Activated CD4-positive, alpha-beta memory T cell treated with anti-CD3 and anti-CD28 coated beads, Interleukin-2, amount 10 ng/mL, durations not matched to agents 7 days and 5 days (primary cell): ENCODE measurements around the gene ATXN7L1. TPM values are rescaled to one million over a fixed set of nuclear protein-coding genes. Genes with fewer than 3 reads are reported as not detected.

Experiments used
- CTCF ChIA-PET: fragments of 350-600 bp; sonication (Branson Sonifier 250); formaldehyde crosslinking; loops from one replicate; lab custom pipeline; 2021; ENCODE audit warnings: antibody characterized with exemption, inconsistent platforms; lab: Charles Lee
- POLR2A ChIA-PET: fragments of 350-600 bp; sonication (Branson Sonifier 250); formaldehyde crosslinking; loops from one replicate; lab custom pipeline; 2021; ENCODE audit warnings: antibody characterized with exemption; lab: Charles Lee
- DNase-seq: peaks from one replicate; pipeline ENCODE4 v3.0.0-alpha.2; 2020
- H3K27ac Mint-ChIP-seq: one replicate; pipeline ENCODE4 v1.8.0; 2021; ENCODE audit warnings: mild to moderate bottlenecking, mixed read lengths
- H3K27me3 Mint-ChIP-seq: one replicate; pipeline ENCODE4 v1.8.0; 2021; ENCODE audit warnings: mixed read lengths
- H3K36me3 Mint-ChIP-seq: one replicate; pipeline ENCODE4 v1.8.0; 2021; ENCODE audit warnings: low read depth, mixed read lengths
- H3K4me1 Mint-ChIP-seq: one replicate; pipeline ENCODE4 v1.8.0; 2021; ENCODE audit warnings: mixed read lengths
- H3K4me3 Mint-ChIP-seq: one replicate; pipeline ENCODE4 v1.8.0; 2021; ENCODE audit warnings: mild to moderate bottlenecking, mixed read lengths
- H3K9me3 Mint-ChIP-seq: one replicate; pipeline ENCODE4 v1.8.0; 2021; ENCODE audit warnings: mixed read lengths
- total RNA-seq, 2 experiments: library from RNA; stranded (reverse); gene quantifications; one replicate each; pipeline ENCODE4 v1.2.3, GENCODE V29; 2021

The ATXN7L1 gene
- total RNA-seq, 2 experiments from 2014 or later: 27.1 to 28.1 TPM

- Mint-ChIP-seq H3K27me3 (no peaks in the 10 kb centered on the region), H3K4me3 (no peak overlapping the region), H3K36me3 (peaks cover 33% of the 10 kb centered on the region), H3K9me3 (no peaks in the 10 kb centered on the region), H3K27ac (no peak overlapping the region), H3K4me1 (no peaks in the 10 kb centered on the region)
- CTCF ChIA-PET: no interaction called here
- no peak for DNase-seq
- POLR2A ChIA-PET: no interaction called here
Observed at GRCh38 chr7:105640956-105641810, 235.2 kb downstream of the ATXN7L1 start.

DNA sequence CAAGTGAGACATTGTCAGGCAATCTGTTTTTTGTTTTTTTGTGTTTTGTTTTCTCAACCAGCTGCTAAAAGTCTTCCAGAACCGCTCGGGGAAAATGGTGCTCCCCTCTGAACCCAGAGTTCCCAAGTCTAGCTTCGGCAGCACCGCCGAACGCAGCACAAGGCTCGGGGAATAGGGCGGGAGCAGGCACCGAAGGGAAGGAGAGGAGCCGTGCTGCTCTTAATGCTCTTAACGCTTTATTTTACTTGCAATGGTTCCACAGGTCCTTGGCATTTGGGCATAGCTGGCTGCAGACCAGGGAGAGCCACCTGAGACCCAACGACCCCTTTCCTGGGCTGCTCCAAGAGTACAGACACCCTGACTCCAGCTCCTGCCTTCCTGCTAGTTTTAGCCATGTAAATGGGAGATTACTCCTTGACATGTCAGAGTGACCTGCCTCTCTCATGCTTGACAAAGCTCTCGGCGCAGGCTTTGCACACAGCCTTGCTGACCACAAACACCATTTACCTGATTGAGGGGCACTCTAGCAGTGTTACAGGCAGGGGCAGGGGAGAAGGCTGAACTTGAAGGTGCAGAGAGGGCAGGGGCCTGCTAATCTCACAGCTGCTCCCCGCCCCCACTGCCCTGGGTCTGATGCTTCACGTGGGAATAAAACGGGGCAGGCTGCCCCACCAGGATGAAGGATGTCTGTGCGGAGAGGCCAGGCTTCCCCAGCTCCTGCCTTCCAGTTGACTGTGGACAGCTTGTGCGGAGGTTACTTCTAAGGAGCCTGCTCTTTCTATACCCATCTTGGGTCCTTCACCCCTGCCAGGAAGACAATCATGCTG is 236.5 kb downstream of the ATXN7L1 start:
- H3K4me1 Mint-ChIP-seq: no peaks in the 10 kb centered on the region
- no peak for DNase-seq
- H3K4me3 Mint-ChIP-seq: no peak overlapping the region
- no peaks in the 10 kb centered on the region for H3K9me3 Mint-ChIP-seq
- ChIA-PET CTCF (interaction anchor here (0.6 kb wide), 1 partner anchor 402 kb away, joined by 3 read pairs; no protein-coding TSS in a partner anchor), POLR2A (no interaction called here)
- no peaks in the 10 kb centered on the region for H3K27me3 Mint-ChIP-seq
- peaks cover 31% of the 10 kb centered on the region for H3K36me3 Mint-ChIP-seq
- no peak overlapping the region for H3K27ac Mint-ChIP-seq

DNA sequence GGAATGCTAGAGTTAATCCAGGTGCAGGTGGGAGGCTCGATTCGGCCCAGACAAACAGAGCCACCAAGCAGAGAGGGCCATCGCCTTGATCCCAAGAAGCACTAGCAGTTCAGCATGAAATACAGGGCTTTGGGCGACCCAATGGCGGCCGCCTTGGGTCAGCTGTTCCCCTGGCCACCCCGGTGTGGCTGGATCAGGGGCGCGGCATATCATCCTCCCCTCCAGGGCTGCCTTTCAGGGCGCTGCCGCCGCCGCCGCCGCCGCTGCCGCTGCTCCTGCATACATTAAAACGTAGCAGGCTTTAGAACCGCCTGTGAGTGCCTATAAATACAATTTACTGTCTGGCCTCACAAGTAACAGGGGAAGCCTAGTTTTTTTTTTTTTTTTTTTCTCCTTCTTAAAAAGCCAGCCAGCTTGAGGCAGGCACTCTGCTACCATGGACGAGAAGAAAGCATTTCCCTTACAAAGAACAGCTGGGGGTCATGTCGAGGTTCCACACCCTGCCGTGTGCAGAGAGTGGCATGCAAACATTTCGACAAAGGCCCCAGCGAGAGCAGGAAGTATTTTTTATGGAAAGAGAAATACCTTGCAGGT is 237.4 kb downstream of the ATXN7L1 start:
- Mint-ChIP-seq H3K9me3 (no peaks in the 10 kb centered on the region), H3K4me3 (no peak overlapping the region), H3K27me3 (no peaks in the 10 kb centered on the region), H3K36me3 (peaks cover 26% of the 10 kb centered on the region), H3K4me1 (no peaks in the 10 kb centered on the region), H3K27ac (no peak overlapping the region)
- ChIA-PET POLR2A (no interaction called here), CTCF (interaction anchor here (0.6 kb wide), 1 partner anchor 403 kb away, joined by 3 read pairs; no protein-coding TSS in a partner anchor)
- DNase-seq: no peak

- DNase-seq: no peak
- ChIA-PET CTCF (no interaction called here), POLR2A (no interaction called here)
- peaks cover 27% of the 10 kb centered on the region for H3K36me3 Mint-ChIP-seq
- H3K27ac Mint-ChIP-seq: no peak overlapping the region
- no peaks in the 10 kb centered on the region for H3K27me3 Mint-ChIP-seq
- no peaks in the 10 kb centered on the region for H3K9me3 Mint-ChIP-seq
- H3K4me1 Mint-ChIP-seq: no peaks in the 10 kb centered on the region
- H3K4me3 Mint-ChIP-seq: no peak overlapping the region
Observed at GRCh38 chr7:105638334-105638733, 238.1 kb downstream of the ATXN7L1 start.

GRCh38 chr7:105637755-105638154 is 238.6 kb downstream of the ATXN7L1 start:
- ChIA-PET POLR2A (no interaction called here), CTCF (no interaction called here)
- Mint-ChIP-seq H3K36me3 (peaks cover 24% of the 10 kb centered on the region), H3K4me1 (no peaks in the 10 kb centered on the region), H3K27ac (no peak overlapping the region), H3K27me3 (no peaks in the 10 kb centered on the region), H3K9me3 (no peaks in the 10 kb centered on the region), H3K4me3 (no peak overlapping the region)
- DNase-seq: no peak

- Mint-ChIP-seq H3K36me3 (peaks cover 26% of the 10 kb centered on the region), H3K4me3 (no peak overlapping the region), H3K27me3 (no peaks in the 10 kb centered on the region), H3K27ac (no peak overlapping the region), H3K9me3 (no peaks in the 10 kb centered on the region), H3K4me1 (no peaks in the 10 kb centered on the region)
- POLR2A ChIA-PET: no interaction called here
- CTCF ChIA-PET: interaction anchor here (1.5 kb wide), 1 partner anchor 20 kb away, joined by 4 read pairs; no protein-coding TSS in a partner anchor
- no peak for DNase-seq
Observed at GRCh38 chr7:105636982-105637381, 239.4 kb downstream of the ATXN7L1 start.

GRCh38 chr7:105635197-105635596 is 241.2 kb downstream of the ATXN7L1 start:
- Mint-ChIP-seq H3K4me3 (no peak overlapping the region), H3K9me3 (no peaks in the 10 kb centered on the region), H3K27ac (no peak overlapping the region), H3K4me1 (peaks cover 4% of the 10 kb centered on the region), H3K27me3 (no peaks in the 10 kb centered on the region), H3K36me3 (peaks cover 36% of the 10 kb centered on the region)
- CTCF ChIA-PET: no interaction called here
- POLR2A ChIA-PET: no interaction called here
- no peak for DNase-seq

- peaks cover 55% of the 10 kb centered on the region for H3K36me3 Mint-ChIP-seq
- H3K4me1 Mint-ChIP-seq: peaks cover 3% of the 10 kb centered on the region
- no peak overlapping the region for H3K27ac Mint-ChIP-seq
- H3K27me3 Mint-ChIP-seq: no peaks in the 10 kb centered on the region
- H3K9me3 Mint-ChIP-seq: peaks cover 5% of the 10 kb centered on the region
- ChIA-PET CTCF (no interaction called here), POLR2A (no interaction called here)
- DNase-seq: no peak
- no peak overlapping the region for H3K4me3 Mint-ChIP-seq
Observed at GRCh38 chr7:105625986-105626385, 250.4 kb downstream of the ATXN7L1 start.

GRCh38 chr7:105623906-105624305 is 252.5 kb downstream of the ATXN7L1 start:
- ChIA-PET CTCF (interaction anchor here (0.6 kb wide), 2 partner anchors 34 to 195 kb away, joined by 3 to 4 read pairs; no protein-coding TSS in a partner anchor), POLR2A (no interaction called here)
- peaks cover 47% of the 10 kb centered on the region for H3K36me3 Mint-ChIP-seq
- H3K9me3 Mint-ChIP-seq: peaks cover 5% of the 10 kb centered on the region
- no peak for DNase-seq
- H3K4me1 Mint-ChIP-seq: no peaks in the 10 kb centered on the region
- H3K27me3 Mint-ChIP-seq: no peaks in the 10 kb centered on the region
- H3K27ac Mint-ChIP-seq: no peak overlapping the region
- H3K4me3 Mint-ChIP-seq: no peak overlapping the region

GRCh38 chr7:105623378-105623777 is 253.0 kb downstream of the ATXN7L1 start:
- Mint-ChIP-seq H3K27me3 (no peaks in the 10 kb centered on the region), H3K4me1 (no peaks in the 10 kb centered on the region), H3K9me3 (peaks cover 5% of the 10 kb centered on the region), H3K27ac (no peak overlapping the region), H3K36me3 (peaks cover 50% of the 10 kb centered on the region), H3K4me3 (no peak overlapping the region)
- DNase-seq: no peak
- ChIA-PET CTCF (no interaction called here), POLR2A (no interaction called here)

- ChIA-PET CTCF (interaction anchor here (1.0 kb wide), 1 partner anchor 35 kb away, joined by 3 read pairs; no protein-coding TSS in a partner anchor), POLR2A (no interaction called here)
- H3K4me1 Mint-ChIP-seq: no peaks in the 10 kb centered on the region
- peaks cover 5% of the 10 kb centered on the region for H3K9me3 Mint-ChIP-seq
- no peak overlapping the region for H3K4me3 Mint-ChIP-seq
- H3K27ac Mint-ChIP-seq: no peak overlapping the region
- no peak for DNase-seq
- H3K36me3 Mint-ChIP-seq: peaks cover 48% of the 10 kb centered on the region
- no peaks in the 10 kb centered on the region for H3K27me3 Mint-ChIP-seq
Observed at GRCh38 chr7:105622106-105622731, 254.2 kb downstream of the ATXN7L1 start.

GRCh38 chr7:105621617-105622016 is 254.8 kb downstream of the ATXN7L1 start:
- Mint-ChIP-seq H3K4me3 (no peak overlapping the region), H3K36me3 (peaks cover 45% of the 10 kb centered on the region), H3K4me1 (no peaks in the 10 kb centered on the region), H3K9me3 (peaks cover 4% of the 10 kb centered on the region), H3K27me3 (no peaks in the 10 kb centered on the region), H3K27ac (no peak overlapping the region)
- ChIA-PET CTCF (interaction anchor here (1.0 kb wide), 1 partner anchor 36 kb away, joined by 3 read pairs; no protein-coding TSS in a partner anchor), POLR2A (no interaction called here)
- DNase-seq: no peak
